Tibial nerve (tissue), 4 donors: ENCODE data around the gene SFXN3. TPM values are rescaled to one million over a fixed set of nuclear protein-coding genes. Genes with fewer than 3 reads are reported as not detected.
A peak's percentile ranks its signal among the peaks of the same experiment; 100 is the strongest.

Experiments used
- DNase-seq, 2 donors: peaks; one replicate each; pipeline ENCODE4 v3.0.0-alpha.2; 2019; ENCODE audit warnings: low spot score in 2 of 2
- H3K27ac ChIP-seq, 4 donors: fragments of 200-600 bp; sonication (generic) in 3 of 4; one replicate each; pipeline ENCODE4 v1.5.1; 2017 to 2019; ENCODE audit warnings: mild to moderate bottlenecking in 1 of 4
- H3K27me3 ChIP-seq, 2 donors: fragments of 200-600 bp; sonication (generic) in 1 of 2; one replicate each; pipeline versions ENCODE4 v1.5.1 to v1.6.0; 2017 to 2019
- H3K36me3 ChIP-seq, 3 donors: fragments of 200-600 bp; sonication (generic); one replicate each; pipeline ENCODE4 v1.5.1; 2018 to 2019
- H3K4me1 ChIP-seq, 4 donors: fragments of 200-600 bp; sonication (generic) in 3 of 4; one replicate each; pipeline ENCODE4 v1.5.1; 2017 to 2019
- H3K4me3 ChIP-seq, 4 donors: fragments of 200-600 bp; sonication (generic) in 3 of 4; one replicate each; pipeline ENCODE4 v1.5.1; 2017 to 2019; ENCODE audit warnings: mild to moderate bottlenecking in 1 of 4, moderate library complexity in 1 of 4
- H3K9me3 ChIP-seq, 4 donors: fragments of 200-600 bp; sonication (generic) in 3 of 4; one replicate each; pipeline ENCODE4 v1.5.1; 2017 to 2019
- CTCF ChIP-seq, 5 experiments: fragments of 200-600 bp in 3 of 5; fragments of 450-650 bp in 2 of 5; sonication (generic) in 3 of 5; IDR thresholded peaks; one replicate each; pipeline ENCODE4 v1.5.1; 2016 to 2019; ENCODE audit warnings: antibody characterized with exemption in 5 of 5, mild to moderate bottlenecking in 3 of 5, moderate library complexity in 2 of 5
- EP300 ChIP-seq, 2 donors: sonication (generic); formaldehyde crosslinking; IDR thresholded peaks; one replicate each; pipeline ENCODE4 v1.6.1; 2017; ENCODE audit warnings: antibody characterized with exemption in 2 of 2, mild to moderate bottlenecking in 1 of 2
- POLR2A ChIP-seq, 2 donors: fragments of 450-650 bp; IDR thresholded peaks; one replicate each; pipeline ENCODE4 v1.6.1; 2017; ENCODE audit warnings: antibody characterized with exemption in 2 of 2, mild to moderate bottlenecking in 2 of 2, moderate library complexity in 2 of 2
- WGBS, 2 donors: methylation state at CpG; one replicate each; pipeline ENCODE4 v1.1.5; 2018; 5-methylcytosine and 5-hydroxymethylcytosine counted together
- total RNA-seq, 4 donors: library from RNA; depleted of rRNA; stranded (reverse); fragments of >200 nt; gene quantifications; one replicate each; pipeline ENCODE4 v1.1.0, GENCODE V29; 2016

SFXN3 gene
- total RNA-seq, 4 donors from 2014 or later = 77.4 to 181 (median 106) TPM

DNA sequence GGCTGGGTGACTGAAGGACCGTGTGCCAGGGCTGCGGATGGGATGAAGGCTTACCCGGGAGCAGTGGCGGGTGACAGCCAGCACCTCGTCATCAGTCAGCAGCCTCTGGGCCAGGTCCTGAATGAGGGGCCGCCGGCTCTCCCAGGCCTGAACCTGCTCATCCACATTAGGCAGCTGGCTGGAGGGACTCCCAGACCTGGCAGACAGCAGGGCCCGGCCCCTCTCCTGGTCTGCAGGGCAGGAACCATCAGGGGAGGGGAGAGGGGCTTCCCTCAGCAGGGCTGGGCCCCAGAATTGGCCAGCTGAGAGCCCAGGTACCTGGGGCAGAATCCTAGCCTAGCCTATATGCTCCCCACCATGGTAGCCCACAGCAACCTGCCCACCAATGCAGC lies 15.5 kb upstream of the SFXN3 start:
- Histone ChIP-seq H3K27me3 (peaks cover 0 to 12% of the 10 kb centered on the region in 2 donors), H3K9me3 (no peaks in the 10 kb centered on the region), H3K4me3 (no peak overlapping the region), H3K36me3 (no peaks in the 10 kb centered on the region), H3K27ac (no peak overlapping the region), H3K4me1 (peaks cover 0 to 43% (median 28%) of the 10 kb centered on the region in 4 donors)
- whole genome bisulfite sequencing, 2 donors = 82 to 89% methylated on average over 4 to 7 of the region's 8 CpGs
- DNase-seq = no peak
- TF ChIP-seq EP300 (IDR thresholded peaks at IDR 0.05) = no peak
- no peak for TF ChIP-seq POLR2A (IDR thresholded peaks at IDR 0.05)
- TF ChIP-seq CTCF (IDR thresholded peaks at IDR 0.05) = no peak

- Histone ChIP-seq H3K36me3 (no peaks in the 10 kb centered on the region), H3K9me3 (no peaks in the 10 kb centered on the region), H3K27me3 (peaks cover 0 to 12% of the 10 kb centered on the region in 2 donors), H3K27ac (no peak overlapping the region), H3K4me1 (peaks cover 0 to 40% (median 28%) of the 10 kb centered on the region in 4 donors), H3K4me3 (no peak overlapping the region)
- TF ChIP-seq POLR2A (IDR thresholded peaks at IDR 0.05) = no peak
- TF ChIP-seq EP300 (IDR thresholded peaks at IDR 0.05) = no peak
- TF ChIP-seq CTCF (IDR thresholded peaks at IDR 0.05) = no peak
- WGBS, 2 donors = 57 to 59% methylated on average over 5 of the region's 5 CpGs
- no peak for DNase-seq
Observed at GRCh38 chr10:101016814-101017213, 14.2 kb upstream of the SFXN3 start.

- no peak for DNase-seq
- WGBS, 2 donors = 49 to 54% methylated on average over 20 of the region's 20 CpGs
- H3K27ac ChIP-seq = peak overlapping the region in 1 of 4 donors; percentile 41
- TF ChIP-seq POLR2A (IDR thresholded peaks at IDR 0.05) (no peak), EP300 (IDR thresholded peaks at IDR 0.05) (no peak), CTCF (IDR thresholded peaks at IDR 0.05) (no peak)
- no peaks in the 10 kb centered on the region for H3K9me3 ChIP-seq
- H3K4me1 ChIP-seq = peaks cover 0 to 26% (median 20%) of the 10 kb centered on the region in 4 donors
- no peak overlapping the region for H3K4me3 ChIP-seq
- peaks cover 0 to 12% of the 10 kb centered on the region in 2 donors for H3K27me3 ChIP-seq
- H3K36me3 ChIP-seq = no peaks in the 10 kb centered on the region
Observed at GRCh38 chr10:101018118-101018599, 12.9 kb upstream of the SFXN3 start.

- H3K4me3 ChIP-seq = no peak overlapping the region
- H3K36me3 ChIP-seq = no peaks in the 10 kb centered on the region
- H3K9me3 ChIP-seq = no peaks in the 10 kb centered on the region
- TF ChIP-seq POLR2A (IDR thresholded peaks at IDR 0.05) (no peak), CTCF (IDR thresholded peaks at IDR 0.05) (peak; percentile 53 to 75 (median 71))
- H3K27ac ChIP-seq = peak overlapping the region in 2 of 4 donors; percentile 19 to 41
- peaks cover 0 to 20% (median 17%) of the 10 kb centered on the region in 4 donors for H3K4me1 ChIP-seq
- H3K27me3 ChIP-seq = peaks cover 0 to 12% of the 10 kb centered on the region in 2 donors
- 22% methylated on average over 28 to 43 of the region's 45 CpGs for WGBS, 2 donors
- peak; percentile 66 to 80 for DNase-seq
Observed at GRCh38 chr10:101018600-101019439, 12.2 kb upstream of the SFXN3 start.

DNA sequence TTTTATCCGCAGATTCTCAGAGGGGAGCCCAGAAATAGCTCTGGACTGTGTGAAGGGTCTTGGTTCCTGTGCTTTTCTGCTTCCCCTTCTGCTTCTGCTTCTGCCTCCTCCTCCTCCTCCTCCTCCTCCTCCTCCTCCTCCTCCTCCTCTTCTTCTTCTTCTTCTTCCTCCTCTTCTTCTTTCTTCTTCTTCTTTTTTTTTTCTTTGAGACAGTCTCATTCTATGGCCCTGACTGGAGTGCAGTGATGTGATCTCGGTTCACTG lies 11.7 kb upstream of the SFXN3 start:
- no peak overlapping the region for H3K4me3 ChIP-seq
- H3K27ac ChIP-seq = no peak overlapping the region
- 41 to 46% methylated on average over 2 of the region's 2 CpGs for WGBS, 2 donors
- H3K9me3 ChIP-seq = no peaks in the 10 kb centered on the region
- TF ChIP-seq EP300 (IDR thresholded peaks at IDR 0.05) = no peak
- no peak for TF ChIP-seq CTCF (IDR thresholded peaks at IDR 0.05)
- TF ChIP-seq POLR2A (IDR thresholded peaks at IDR 0.05) = no peak
- no peak for DNase-seq
- H3K36me3 ChIP-seq = no peaks in the 10 kb centered on the region
- H3K4me1 ChIP-seq = peaks cover 0 to 14% (median 12%) of the 10 kb centered on the region in 4 donors
- H3K27me3 ChIP-seq = peaks cover 0 to 12% of the 10 kb centered on the region in 2 donors
